GM19043 (cell line): ENCODE measurements around the gene MDFIC2.
"Not testable (repeated sequence)": the region's sequence is repeated elsewhere in the genome, so short reads cannot be mapped to it uniquely, and the experiment has no call there.

Experiments
- ATAC-seq: cut with Tn5 transposase; IDR thresholded peaks from one replicate; pipeline ENCODE4 v1.9.1; 2021; ENCODE audit warnings: low read depth; ENCODE audit not compliant: unreplicated experiment

The MDFIC2 gene

DNA sequence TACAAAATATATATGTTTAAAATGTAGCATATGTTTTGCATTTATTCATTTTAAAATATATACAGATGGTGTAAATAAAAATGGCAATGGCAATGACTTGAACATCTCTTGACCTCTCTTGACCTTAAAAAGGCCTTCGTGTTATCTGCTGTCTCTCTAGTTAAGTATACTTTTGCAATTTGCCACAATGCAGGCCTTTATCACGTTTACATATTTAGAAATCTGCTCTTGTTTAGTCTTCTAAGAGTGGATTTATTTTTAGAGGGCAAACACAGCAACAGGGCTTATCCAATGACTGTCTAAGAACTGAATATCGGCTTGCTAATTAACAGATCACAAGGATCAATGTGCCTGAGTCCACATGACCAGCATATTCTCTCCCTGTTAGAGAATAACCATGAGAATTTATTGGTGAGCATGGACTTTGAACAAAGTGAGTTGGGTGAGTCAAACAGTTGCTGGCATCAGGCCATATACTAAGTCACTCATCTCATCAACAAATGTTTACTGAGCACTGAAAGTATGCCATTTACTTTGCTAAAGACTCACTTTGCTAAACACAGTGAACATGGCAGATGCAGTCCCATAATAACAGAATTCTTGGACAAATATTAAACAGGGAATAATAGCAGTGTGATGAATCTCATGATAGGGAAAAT is 48.2 kb downstream of the MDFIC2 start:
- ATAC-seq, result no peak

GRCh38 chr3:70261283-70261682 is 51.2 kb downstream of the MDFIC2 start:
- ATAC-seq, result no peak

GRCh38 chr3:70256566-70256965 is 55.9 kb downstream of the MDFIC2 start:
- peak; percentile 63 for ATAC-seq

- no peak for ATAC-seq
These were observed 61.9 kb downstream of the MDFIC2 start for GRCh38 chr3:70250492-70250891.

DNA sequence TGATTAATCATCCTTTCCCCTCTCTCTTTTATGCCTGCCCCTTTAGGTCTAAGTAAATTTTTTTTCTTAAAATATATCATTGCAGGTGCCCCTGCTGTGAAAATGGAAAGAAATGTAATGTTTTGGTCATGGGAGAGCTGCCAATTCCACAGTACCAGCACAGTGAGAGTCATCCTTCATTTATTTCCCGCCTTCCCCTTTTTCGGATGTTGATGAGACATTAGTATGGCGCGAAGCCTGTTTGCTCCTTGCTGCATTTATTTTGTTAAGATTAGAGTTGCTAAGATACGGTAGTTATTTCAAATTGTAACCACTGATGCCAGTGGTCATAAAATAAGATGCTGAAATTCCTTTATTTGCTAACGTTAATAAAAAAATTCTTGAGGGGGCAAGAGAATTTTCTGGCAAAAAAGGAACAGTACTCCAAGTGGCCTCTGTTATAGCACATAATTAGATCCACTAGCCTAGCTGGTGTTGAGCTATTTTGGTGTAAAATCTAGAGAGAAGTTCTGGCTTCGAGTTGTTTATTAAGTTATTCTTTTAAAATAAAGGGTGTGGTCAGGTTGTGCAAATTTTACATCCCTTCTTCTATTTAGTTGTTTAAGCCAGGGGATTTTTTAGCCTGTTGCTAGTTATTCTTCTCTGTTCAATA is 62.8 kb downstream of the MDFIC2 start:
- ATAC-seq, result no peak

DNA sequence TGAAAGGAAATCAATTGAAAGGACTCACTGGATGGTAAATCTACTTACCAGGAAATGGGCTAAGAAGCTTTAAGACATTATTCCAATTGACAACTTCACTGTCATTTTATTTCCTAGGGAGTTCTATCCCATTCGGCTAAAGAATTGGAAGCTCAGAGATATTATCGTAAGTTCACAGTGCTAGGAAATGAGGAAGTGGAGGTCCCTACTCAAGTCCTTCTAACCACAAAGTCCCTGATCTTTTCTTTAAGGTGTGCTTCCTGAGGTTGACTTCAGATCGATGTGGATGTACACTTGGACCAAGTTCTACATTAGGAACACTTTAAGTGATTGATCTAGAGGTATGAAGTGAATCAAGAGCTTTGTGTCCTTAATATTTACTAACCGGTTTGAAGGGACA is 63.6 kb downstream of the MDFIC2 start:
- no peak for ATAC-seq

DNA sequence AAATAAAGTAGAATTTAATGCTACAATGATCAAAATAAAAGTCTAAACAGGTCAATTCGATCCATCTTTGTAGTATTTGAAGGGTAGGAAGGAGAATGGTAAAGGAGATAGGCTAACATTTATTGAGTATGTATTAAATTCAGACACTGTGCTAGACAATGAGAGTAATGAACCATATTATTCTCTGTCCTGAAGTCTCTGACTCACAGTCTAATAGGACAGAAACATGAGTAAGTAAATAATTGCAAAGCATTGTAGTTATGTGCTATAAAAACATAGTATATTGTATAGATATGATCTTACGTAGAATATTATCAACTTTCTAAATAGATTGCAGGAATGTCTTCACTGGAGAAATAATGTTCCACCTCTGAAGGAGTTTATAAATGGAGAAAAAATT is 64.5 kb downstream of the MDFIC2 start:
- ATAC-seq, result no peak

GRCh38 chr3:70245746-70246525 is 66.5 kb downstream of the MDFIC2 start:
- ATAC-seq, result no peak

DNA sequence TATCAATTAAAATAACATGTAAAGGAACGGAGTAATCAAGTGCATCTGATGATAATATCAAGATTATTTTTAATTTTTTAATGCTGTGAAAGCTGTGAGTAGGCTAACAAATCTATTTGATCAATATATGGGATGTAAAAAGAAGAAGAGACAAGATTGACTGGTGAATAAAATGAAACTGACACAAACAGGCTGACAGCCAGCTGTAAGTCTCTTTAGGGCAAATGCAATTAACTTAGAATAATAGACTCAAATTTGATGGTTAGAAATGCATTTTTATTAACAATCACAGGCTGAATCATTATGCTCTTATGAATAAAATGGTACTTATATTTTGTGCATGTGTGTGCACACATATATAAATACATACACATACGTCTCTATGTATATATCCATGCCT is 68.0 kb downstream of the MDFIC2 start:
- ATAC-seq, result no peak

DNA sequence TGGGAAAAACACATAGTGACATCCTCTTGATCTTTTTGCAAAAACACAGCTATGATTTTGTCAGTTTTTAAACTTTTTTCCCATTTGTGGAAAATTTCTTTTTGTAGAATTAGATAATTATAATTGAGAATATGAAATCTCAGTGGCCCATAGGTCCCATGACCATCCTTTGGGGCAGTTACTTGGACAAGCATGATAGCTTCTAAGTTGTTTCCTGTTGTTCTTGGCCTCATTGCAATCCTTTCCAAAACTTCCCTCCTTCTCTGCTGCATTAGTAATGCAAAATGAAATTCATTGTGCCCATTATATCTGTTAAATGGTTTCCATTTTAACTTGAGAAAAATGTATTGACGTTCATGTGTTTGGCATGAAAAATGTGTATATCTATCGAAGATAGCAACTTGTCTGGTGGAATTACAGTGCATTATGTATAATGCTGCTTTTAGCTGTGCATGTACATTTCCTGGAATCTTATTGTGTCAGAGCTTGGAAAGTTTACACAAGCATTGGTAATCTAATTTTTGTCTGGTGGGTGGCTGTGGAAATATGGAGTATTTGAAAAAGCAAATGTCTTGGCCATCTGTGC is 70.0 kb downstream of the MDFIC2 start:
- ATAC-seq, result no peak

GRCh38 chr3:70233812-70234211 is 78.6 kb downstream of the MDFIC2 start:
- no peak for ATAC-seq

DNA sequence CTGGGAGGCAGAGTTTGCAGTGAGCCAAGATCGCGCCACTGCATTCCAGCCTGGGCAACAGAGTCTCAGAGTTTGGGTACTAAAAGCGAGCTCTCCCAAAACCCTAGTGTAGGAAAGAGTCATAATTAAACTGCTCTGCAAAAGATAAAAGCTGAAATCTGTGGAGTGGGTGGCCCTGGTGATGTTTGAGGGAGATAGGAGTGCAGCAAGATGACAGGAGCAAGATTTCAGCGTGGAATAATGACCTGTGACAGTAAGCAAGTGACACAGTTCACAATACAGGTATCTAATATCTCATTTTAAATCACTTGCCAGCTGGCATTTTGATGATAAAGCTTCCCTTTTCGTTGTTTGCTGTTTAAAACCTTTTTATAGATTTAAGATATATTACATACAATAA is 79.3 kb downstream of the MDFIC2 start:
- no peak for ATAC-seq

GRCh38 chr3:70231266-70231701 is 81.2 kb downstream of the MDFIC2 start:
- ATAC-seq, result no peak

DNA sequence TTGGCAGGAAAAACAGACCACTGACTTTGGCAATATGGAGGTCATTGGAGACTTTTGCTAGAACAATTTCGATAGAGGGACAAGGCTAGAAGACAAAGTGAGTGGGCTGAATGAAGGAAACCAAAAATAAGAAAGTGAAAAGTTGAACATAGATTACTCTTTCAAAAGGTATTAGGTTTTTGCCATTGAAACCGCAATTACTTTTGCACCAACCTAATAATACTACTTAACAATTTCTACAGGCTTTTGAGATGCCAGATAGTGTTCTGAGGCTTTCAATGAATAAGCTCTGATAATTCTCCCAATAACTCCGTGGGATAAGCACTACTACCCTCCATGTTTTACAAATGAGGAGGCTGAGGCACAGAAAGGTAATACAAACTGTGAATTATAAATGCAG is 85.0 kb downstream of the MDFIC2 start:
- no peak for ATAC-seq

GRCh38 chr3:70225146-70225545 is 87.3 kb downstream of the MDFIC2 start:
- ATAC-seq, result no peak

DNA sequence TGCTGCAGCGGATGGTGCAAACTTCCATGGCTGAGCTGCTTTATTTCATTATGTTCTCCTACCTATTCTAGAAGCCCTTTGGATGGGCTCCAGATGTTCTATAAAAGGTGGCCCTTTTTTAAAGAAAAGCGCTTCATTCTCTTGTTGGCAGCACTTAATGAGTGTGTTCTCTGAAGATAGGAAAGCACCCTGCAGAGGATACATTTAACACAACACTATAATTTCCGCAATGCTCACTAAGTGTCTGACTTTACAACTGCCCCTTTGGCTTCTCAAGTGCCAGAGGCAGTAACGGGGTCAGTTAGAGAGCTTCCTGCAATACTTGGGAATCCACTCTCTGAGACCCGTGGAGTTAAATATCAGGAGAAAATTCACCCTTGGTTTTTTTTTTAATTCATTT is 88.1 kb downstream of the MDFIC2 start:
- no peak for ATAC-seq

GRCh38 chr3:70218471-70218870 is 94.0 kb downstream of the MDFIC2 start:
- no peak for ATAC-seq

GRCh38 chr3:70211274-70211673 is 101.2 kb downstream of the MDFIC2 start:
- ATAC-seq, result not testable (repeated sequence)

- no peak for ATAC-seq
These were observed 110.5 kb downstream of the MDFIC2 start for GRCh38 chr3:70201975-70202374.

- no peak for ATAC-seq
These were observed 122.5 kb downstream of the MDFIC2 start for GRCh38 chr3:70189884-70190473.

GRCh38 chr3:70186221-70186620 is 126.2 kb downstream of the MDFIC2 start:
- no peak for ATAC-seq
